ENCODE data around the gene MSI2. TPM values are rescaled to one million over a fixed set of nuclear protein-coding genes. Genes with fewer than 3 reads are reported as not detected.

Gene MSI2
- total and polyA plus RNA-seq, 12 donors, result 25.5 to 135 (median 121) TPM

- Histone ChIP-seq H3K4me3 (no peak overlapping the region), H3K36me3 (peaks cover 0 to 5% (median 0%) of the 10 kb centered on the region in 9 donors), H3K27me3 (no peaks in the 10 kb centered on the region), H3K4me1 (peaks cover 0 to 11% (median 6%) of the 10 kb centered on the region in 9 donors), H3K27ac (no peak overlapping the region), H3K9me3 (no peaks in the 10 kb centered on the region)
- intact Hi-C loops (cut with DNase I), result no loop called here
- ATAC-seq, result no peak
- no peak for TF ChIP-seq CTCF (IDR thresholded peaks at IDR 0.05)
- no peak for DNase-seq
- whole genome bisulfite sequencing, 2 donors, result 79 to 89% methylated on average over 2 of the region's 2 CpGs
These were observed 400.9 kb downstream of the MSI2 start for GRCh38 chr17:57657211-57657610.

GRCh38 chr17:57662041-57662440 lies 405.7 kb downstream of the MSI2 start:
- Histone ChIP-seq H3K27me3 (no peaks in the 10 kb centered on the region), H3K4me1 (peaks cover 5 to 54% (median 26%) of the 10 kb centered on the region in 9 donors), H3K27ac (peak overlapping the region; percentile 44 to 93 (median 87)), H3K9me3 (no peaks in the 10 kb centered on the region), H3K4me3 (peak overlapping the region in 3 of 10 donors; percentile 43 to 58 (median 46)), H3K36me3 (peaks cover 0 to 4% (median 0%) of the 10 kb centered on the region in 9 donors)
- intact Hi-C loops (cut with DNase I), result loop anchor here in 5 of 10 donors (5.0 to 10.0 kb wide), 6 partner anchors 35 to 407 kb away; partner anchors contain the start of gene MSI2 (in 2 of the 5)
- no peak for TF ChIP-seq CTCF (IDR thresholded peaks at IDR 0.05)
- 74 to 79% methylated on average over 2 of the region's 2 CpGs for WGBS, 2 donors
- ATAC-seq (no peak), DNase-seq (no peak)

GRCh38 chr17:57662644-57663308 lies 406.5 kb downstream of the MSI2 start:
- Histone ChIP-seq H3K27me3 (no peaks in the 10 kb centered on the region), H3K27ac (peak overlapping the region; percentile 44 to 93 (median 87)), H3K36me3 (peaks cover 0 to 4% (median 0%) of the 10 kb centered on the region in 9 donors), H3K4me3 (peak overlapping the region in 8 of 10 donors; percentile 2 to 58 (median 44)), H3K4me1 (peaks cover 5 to 61% (median 26%) of the 10 kb centered on the region in 9 donors), H3K9me3 (no peaks in the 10 kb centered on the region)
- DNase-seq (peak; percentile 97 to 98), ATAC-seq (peak; percentile 97 to 99 (median 98))
- intact Hi-C loops (cut with DNase I), result loop anchor here in 5 of 10 donors (5.0 to 10.0 kb wide), 6 partner anchors 35 to 408 kb away; partner anchors contain the start of gene MSI2 (in 2 of the 5)
- TF ChIP-seq CTCF (IDR thresholded peaks at IDR 0.05), result peak in 2 of 9 donors; percentile 23 to 25
- WGBS, 2 donors, result 2 to 7% methylated on average over 21 of the region's 21 CpGs

GRCh38 chr17:57663326-57664070 lies 407.2 kb downstream of the MSI2 start:
- no peaks in the 10 kb centered on the region for H3K27me3 ChIP-seq
- DNase-seq, result no peak
- no peaks in the 10 kb centered on the region for H3K36me3 ChIP-seq
- intact Hi-C loops (cut with DNase I), result loop anchor here in 5 of 10 donors (5.0 to 10.0 kb wide), 6 partner anchors 36 to 409 kb away; partner anchors contain the start of gene MSI2 (in 2 of the 5)
- peak overlapping the region; percentile 42 to 93 (median 87) for H3K27ac ChIP-seq
- H3K4me3 ChIP-seq, result peak overlapping the region in 5 of 10 donors; percentile 13 to 58 (median 46)
- peak in 1 of 8 donors; percentile 9 for ATAC-seq
- no peak for TF ChIP-seq CTCF (IDR thresholded peaks at IDR 0.05)
- no peaks in the 10 kb centered on the region for H3K9me3 ChIP-seq
- WGBS, 2 donors, result 77 to 84% methylated on average over 14 of the region's 14 CpGs
- peaks cover 5 to 66% (median 26%) of the 10 kb centered on the region in 9 donors for H3K4me1 ChIP-seq
